HepG2 (cell line): ENCODE results near the gene TP73. TPM values are rescaled to one million over a fixed set of nuclear protein-coding genes. Genes with fewer than 3 reads are reported as not detected.

Experiments used
- ARID5B ChIP-seq: IDR thresholded peaks from 2 replicates; pipeline ENCODE4 v1.4.0; 2020; ENCODE audit warnings: mild to moderate bottlenecking, missing genetic modification reagents
- ATAD3A ChIP-seq: sonication (generic); formaldehyde crosslinking; IDR thresholded peaks from 2 replicates; pipeline ENCODE4 v1.4.0; 2020; ENCODE audit warnings: missing genetic modification reagents
- CERS6 ChIP-seq: sonication (generic); formaldehyde crosslinking; IDR thresholded peaks from 2 replicates; pipeline ENCODE4 v1.5.0; 2020; ENCODE audit warnings: missing genetic modification reagents
- DNMT1 ChIP-seq: sonication (generic); formaldehyde crosslinking; IDR thresholded peaks from 2 replicates; pipeline ENCODE4 v1.5.1; 2020; ENCODE audit warnings: mild to moderate bottlenecking, missing genetic modification reagents
- HDAC6 ChIP-seq: fragments of 200-600 bp; sonication (generic); IDR thresholded peaks from 2 replicates; pipeline ENCODE4 v1.7.0; 2017; ENCODE audit warnings: mild to moderate bottlenecking, antibody characterized with exemption, low read length, low read depth
- ISX ChIP-seq: sonication (generic); formaldehyde crosslinking; conservative IDR thresholded peaks from 2 replicates; pipeline ENCODE4 v1.5.0; 2020; ENCODE audit warnings: missing genetic modification reagents
- MAF1 ChIP-seq: sonication (generic); formaldehyde crosslinking; IDR thresholded peaks from 2 replicates; pipeline ENCODE4 v1.5.0; 2020; ENCODE audit warnings: missing genetic modification reagents, borderline replicate concordance
- MAFF ChIP-seq: IDR thresholded peaks from 2 replicates; pipeline ENCODE4 v1.6.1; 2011; ENCODE audit warnings: low read depth, low read length, improper control_type of control experiment
- MAFG ChIP-seq: sonication (generic); formaldehyde crosslinking; IDR thresholded peaks from 2 replicates; pipeline ENCODE4 v1.5.1; 2020; ENCODE audit warnings: mild to moderate bottlenecking, missing genetic modification reagents
- NPAS2 ChIP-seq: sonication (generic); formaldehyde crosslinking; IDR thresholded peaks from 2 replicates; pipeline ENCODE4 v1.8.0; 2022; ENCODE audit warnings: mild to moderate bottlenecking, missing genetic modification reagents, borderline replicate concordance
- SNAPC5 ChIP-seq: sonication (generic); formaldehyde crosslinking; IDR thresholded peaks from 2 replicates; pipeline ENCODE4 v1.8.1; 2023; ENCODE audit warnings: mild to moderate bottlenecking, missing genetic modification reagents, borderline replicate concordance
- SPEN ChIP-seq: sonication (generic); formaldehyde crosslinking; IDR thresholded peaks from 2 replicates; pipeline ENCODE4 v1.5.1; 2020; ENCODE audit warnings: low read depth, mild to moderate bottlenecking, missing genetic modification reagents
- U2AF1 ChIP-seq: fragments of 200-400 bp; formaldehyde crosslinking; optimal IDR thresholded peaks from 2 replicates; pipeline ENCODE3; 2017; ENCODE audit warnings: mild to moderate bottlenecking, low read depth, low read length
- ZNF142 ChIP-seq: sonication (generic); formaldehyde crosslinking; IDR thresholded peaks from 2 replicates; pipeline ENCODE4 v1.4.0; 2020; ENCODE audit warnings: missing genetic modification reagents
- ZNF232 ChIP-seq: sonication (generic); formaldehyde crosslinking; IDR thresholded peaks from 2 replicates; pipeline ENCODE4 v1.4.0; 2020; ENCODE audit warnings: missing genetic modification reagents, borderline replicate concordance
- ZNF256 ChIP-seq: sonication (generic); formaldehyde crosslinking; conservative IDR thresholded peaks from 2 replicates; pipeline ENCODE4 v1.4.0; 2020; ENCODE audit warnings: missing genetic modification reagents
- ZNF30 ChIP-seq: sonication (generic); formaldehyde crosslinking; IDR thresholded peaks from 2 replicates; pipeline ENCODE4 v1.5.0; 2020; ENCODE audit warnings: mild to moderate bottlenecking, missing genetic modification reagents
- ZNF703 ChIP-seq: sonication (generic); formaldehyde crosslinking; IDR thresholded peaks from 2 replicates; pipeline ENCODE4 v1.5.1; 2020; ENCODE audit warnings: missing genetic modification reagents, mild to moderate bottlenecking, moderate library complexity, borderline replicate concordance
- ZNF780A ChIP-seq: sonication (generic); formaldehyde crosslinking; IDR thresholded peaks from 2 replicates; pipeline ENCODE4 v1.8.0; 2022; ENCODE audit warnings: mild to moderate bottlenecking, missing genetic modification reagents, moderate library complexity
- polyA plus RNA-seq, 8 experiments: library from polyadenylated mRNA; depleted of rRNA in 3 of 8; stranded (reverse) in 7 of 8; unstranded in 1 of 8; fragments of >200 nt; fragmentation: Illumina TruSeq in 4 of 8; extraction: Trizol in 4 of 8; gene quantifications; 2 replicates each; pipeline versions ENCODE4 v1.2.1 to v1.2.3, GENCODE V29; 2011 to 2016; ENCODE audit warnings: low read depth in 4 of 8, missing spikeins in 1 of 8, mixed read lengths in 1 of 8; ENCODE audit not compliant: insufficient read depth in 1 of 8
- total RNA-seq, 5 experiments: library from RNA; depleted of rRNA; stranded (reverse); fragments of >200 nt; fragmentation: Illumina TruSeq; extraction: Trizol; gene quantifications; 2 replicates each; pipeline ENCODE4 v1.2.3, GENCODE V29; 2016; ENCODE audit warnings: low read depth in 1 of 5

Gene TP73
- total and polyA plus RNA-seq, 2 of the 13 experiments (the other 11 are each of a cell fraction or from before 2014, with no cell fraction given): 0.49 to 1.1 TPM

GRCh38 chr1:3668585-3669300 lies 16.4 kb downstream of the TP73 start (continued):
- TF ChIP-seq ZNF142 (CRISPR knock-in tag): no peak
- TF ChIP-seq CERS6 (CRISPR knock-in tag): no peak
- TF ChIP-seq NPAS2: no peak
- TF ChIP-seq SNAPC5 (CRISPR knock-in tag): no peak
- TF ChIP-seq ZNF703 (CRISPR knock-in tag): no peak
- TF ChIP-seq U2AF1: no peak
- TF ChIP-seq ZNF232: 0 out of 2 replicates have a peak, but pooled peaks have one; percentile 56
- TF ChIP-seq ZNF256 (CRISPR knock-in tag): 0 out of 2 replicates have a peak, but pooled peaks have one; percentile 36
- no peak for TF ChIP-seq MAFG (CRISPR knock-in tag)
- TF ChIP-seq ATAD3A: no peak
- TF ChIP-seq ISX (CRISPR knock-in tag): no peak
- TF ChIP-seq HDAC6: no peak
- TF ChIP-seq ZNF780A: no peak
- 0 out of 2 replicates have a peak, but pooled peaks have one; percentile 72 for TF ChIP-seq MAF1 (CRISPR knock-in tag)
- no peak for TF ChIP-seq DNMT1 (CRISPR knock-in tag)
- no peak for TF ChIP-seq MAFF
- peak; percentile 57 for TF ChIP-seq ARID5B (CRISPR knock-in tag)
- peak; percentile 77; the same call in 1 of the 2 replicates for TF ChIP-seq SPEN (CRISPR knock-in tag)
- TF ChIP-seq ZNF30 (CRISPR knock-in tag): no peak
